MM.1S (cell line): Measurements from ENCODE around the gene CDC42BPA.

ENCODE experiments used
- EZH2 ChIP-seq: fragments of 300-600 bp; sonication (generic); optimal IDR thresholded peaks from 2 replicates; pipeline ENCODE3; 2017; ENCODE audit warnings: low read depth, mild to moderate bottlenecking, antibody characterized with exemption, low read length, mixed read lengths
- TF ChIP-seq, protein P1 (sequence below): fragments of 300-600 bp; sonication (generic); IDR thresholded peaks from 2 replicates; pipeline ENCODE4 v1.5.1; 2016; ENCODE audit warnings: antibody characterized with exemption, low read length, mixed read lengths

- TF ChIP-seq, protein P1, sequence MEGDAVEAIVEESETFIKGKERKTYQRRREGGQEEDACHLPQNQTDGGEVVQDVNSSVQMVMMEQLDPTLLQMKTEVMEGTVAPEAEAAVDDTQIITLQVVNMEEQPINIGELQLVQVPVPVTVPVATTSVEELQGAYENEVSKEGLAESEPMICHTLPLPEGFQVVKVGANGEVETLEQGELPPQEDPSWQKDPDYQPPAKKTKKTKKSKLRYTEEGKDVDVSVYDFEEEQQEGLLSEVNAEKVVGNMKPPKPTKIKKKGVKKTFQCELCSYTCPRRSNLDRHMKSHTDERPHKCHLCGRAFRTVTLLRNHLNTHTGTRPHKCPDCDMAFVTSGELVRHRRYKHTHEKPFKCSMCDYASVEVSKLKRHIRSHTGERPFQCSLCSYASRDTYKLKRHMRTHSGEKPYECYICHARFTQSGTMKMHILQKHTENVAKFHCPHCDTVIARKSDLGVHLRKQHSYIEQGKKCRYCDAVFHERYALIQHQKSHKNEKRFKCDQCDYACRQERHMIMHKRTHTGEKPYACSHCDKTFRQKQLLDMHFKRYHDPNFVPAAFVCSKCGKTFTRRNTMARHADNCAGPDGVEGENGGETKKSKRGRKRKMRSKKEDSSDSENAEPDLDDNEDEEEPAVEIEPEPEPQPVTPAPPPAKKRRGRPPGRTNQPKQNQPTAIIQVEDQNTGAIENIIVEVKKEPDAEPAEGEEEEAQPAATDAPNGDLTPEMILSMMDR: no peak
- no peak for TF ChIP-seq EZH2
Observed at GRCh38 chr1:227316456-227316855, 1.8 kb downstream of the CDC42BPA start.
